ENCODE measurements around the gene CTSK. TPM values are rescaled to one million over a fixed set of nuclear protein-coding genes. Genes with fewer than 3 reads are reported as not detected.

CTSK gene
- total and polyA plus RNA-seq, 4 donors = 2.2 to 3.8 (median 2.4) TPM

DNA sequence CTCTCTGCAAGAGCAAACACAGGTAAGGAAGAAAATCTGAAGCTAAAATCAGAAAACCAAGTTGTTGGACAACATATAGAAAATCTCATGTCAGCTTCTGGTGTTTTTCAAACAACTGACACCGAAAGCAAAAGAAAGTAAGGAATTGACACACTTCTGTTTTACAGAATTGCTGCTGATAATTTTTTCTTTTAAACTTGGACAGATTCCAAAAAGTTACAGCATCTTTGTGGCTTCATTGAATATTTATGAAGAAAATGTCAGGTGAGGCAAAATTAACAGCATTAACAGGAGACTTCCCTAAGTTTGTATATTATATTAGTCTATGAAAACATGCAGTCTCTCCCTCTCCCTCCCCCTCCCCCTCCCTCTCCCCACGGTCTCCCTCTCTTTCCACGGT is 27.6 kb downstream of the CTSK start:
- Histone ChIP-seq H3K9me3 (ENCODE audit: control insufficient read depth in 4 of 4, low read length in 3 of 4) (no peaks in the 10 kb centered on the region), H3K4me3 (ENCODE audit: low read depth in 1 of 3, low read length in 3 of 3) (no peak overlapping the region), H3K4me1 (ENCODE audit: control insufficient read depth in 4 of 4, insufficient read depth in 4 of 4, low read length in 3 of 4) (no peaks in the 10 kb centered on the region), H3K36me3 (ENCODE audit: control insufficient read depth in 4 of 4, insufficient read depth in 3 of 4, low read depth in 1 of 4, low read length in 3 of 4) (no peaks in the 10 kb centered on the region), H3K27ac (ENCODE audit: low read depth in 1 of 2, low read length in 2 of 2) (no peak overlapping the region), H3K27me3 (ENCODE audit: control insufficient read depth in 4 of 4, insufficient read depth in 4 of 4, low read length in 3 of 4) (no peaks in the 10 kb centered on the region), H3K9ac (ENCODE audit: low read depth in 1 of 2, low read length in 2 of 2) (no peak overlapping the region)
- 84% methylated on average over 3 of the region's 3 CpGs for WGBS
- DNase-seq (ENCODE audit: low spot score) = no peak
- TF ChIP-seq YY1 (IDR thresholded peaks at IDR 0.05) (no peak), ATF3 (IDR thresholded peaks at IDR 0.05) (no peak), FOXA1 (IDR thresholded peaks at IDR 0.05) (no peak), NR2F2 (IDR thresholded peaks at IDR 0.05) (no peak), GABPA (IDR thresholded peaks at IDR 0.05 in 1 of 2, conservative IDR thresholded peaks at IDR 0.05 in 1 of 2) (no peak), CTCF (IDR thresholded peaks at IDR 0.05; ENCODE audit: low read depth, low read length, missing input control) (no peak), ZBTB33 (IDR thresholded peaks at IDR 0.05) (no peak), FOXA2 (IDR thresholded peaks at IDR 0.05) (no peak)
- TF ChIP-seq, protein P1, sequence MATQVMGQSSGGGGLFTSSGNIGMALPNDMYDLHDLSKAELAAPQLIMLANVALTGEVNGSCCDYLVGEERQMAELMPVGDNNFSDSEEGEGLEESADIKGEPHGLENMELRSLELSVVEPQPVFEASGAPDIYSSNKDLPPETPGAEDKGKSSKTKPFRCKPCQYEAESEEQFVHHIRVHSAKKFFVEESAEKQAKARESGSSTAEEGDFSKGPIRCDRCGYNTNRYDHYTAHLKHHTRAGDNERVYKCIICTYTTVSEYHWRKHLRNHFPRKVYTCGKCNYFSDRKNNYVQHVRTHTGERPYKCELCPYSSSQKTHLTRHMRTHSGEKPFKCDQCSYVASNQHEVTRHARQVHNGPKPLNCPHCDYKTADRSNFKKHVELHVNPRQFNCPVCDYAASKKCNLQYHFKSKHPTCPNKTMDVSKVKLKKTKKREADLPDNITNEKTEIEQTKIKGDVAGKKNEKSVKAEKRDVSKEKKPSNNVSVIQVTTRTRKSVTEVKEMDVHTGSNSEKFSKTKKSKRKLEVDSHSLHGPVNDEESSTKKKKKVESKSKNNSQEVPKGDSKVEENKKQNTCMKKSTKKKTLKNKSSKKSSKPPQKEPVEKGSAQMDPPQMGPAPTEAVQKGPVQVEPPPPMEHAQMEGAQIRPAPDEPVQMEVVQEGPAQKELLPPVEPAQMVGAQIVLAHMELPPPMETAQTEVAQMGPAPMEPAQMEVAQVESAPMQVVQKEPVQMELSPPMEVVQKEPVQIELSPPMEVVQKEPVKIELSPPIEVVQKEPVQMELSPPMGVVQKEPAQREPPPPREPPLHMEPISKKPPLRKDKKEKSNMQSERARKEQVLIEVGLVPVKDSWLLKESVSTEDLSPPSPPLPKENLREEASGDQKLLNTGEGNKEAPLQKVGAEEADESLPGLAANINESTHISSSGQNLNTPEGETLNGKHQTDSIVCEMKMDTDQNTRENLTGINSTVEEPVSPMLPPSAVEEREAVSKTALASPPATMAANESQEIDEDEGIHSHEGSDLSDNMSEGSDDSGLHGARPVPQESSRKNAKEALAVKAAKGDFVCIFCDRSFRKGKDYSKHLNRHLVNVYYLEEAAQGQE (IDR thresholded peaks at IDR 0.05) = no peak

DNA sequence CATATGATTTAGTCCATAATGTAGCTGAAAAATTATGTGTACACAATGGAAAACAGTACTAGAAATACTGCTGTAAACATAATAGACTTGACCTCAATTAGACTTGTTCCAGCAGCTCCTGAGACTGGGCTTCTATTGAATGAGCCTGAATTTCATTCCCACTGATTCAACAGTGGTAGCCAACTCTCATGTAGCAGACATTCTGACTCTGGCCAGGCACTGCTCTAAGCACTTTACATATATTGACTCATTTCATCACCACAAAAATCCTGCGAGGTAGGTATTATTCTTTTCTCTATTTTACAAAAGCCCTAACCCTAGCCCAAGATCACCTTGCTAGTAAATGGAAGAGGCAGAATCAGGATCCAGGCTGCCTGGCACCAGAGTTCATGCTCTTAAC is 29.7 kb downstream of the CTSK start:
- Histone ChIP-seq H3K9me3 (ENCODE audit: control insufficient read depth in 4 of 4, low read length in 3 of 4) (no peaks in the 10 kb centered on the region), H3K4me3 (ENCODE audit: low read depth in 1 of 3, low read length in 3 of 3) (no peak overlapping the region), H3K4me1 (ENCODE audit: control insufficient read depth in 4 of 4, insufficient read depth in 4 of 4, low read length in 3 of 4) (no peaks in the 10 kb centered on the region), H3K27me3 (ENCODE audit: control insufficient read depth in 4 of 4, insufficient read depth in 4 of 4, low read length in 3 of 4) (no peaks in the 10 kb centered on the region), H3K9ac (ENCODE audit: low read depth in 1 of 2, low read length in 2 of 2) (no peak overlapping the region), H3K36me3 (ENCODE audit: control insufficient read depth in 4 of 4, insufficient read depth in 3 of 4, low read depth in 1 of 4, low read length in 3 of 4) (no peaks in the 10 kb centered on the region), H3K27ac (ENCODE audit: low read depth in 1 of 2, low read length in 2 of 2) (no peak overlapping the region)
- no peak for TF ChIP-seq ZBTB33 (IDR thresholded peaks at IDR 0.05)
- TF ChIP-seq NR2F2 (IDR thresholded peaks at IDR 0.05) = no peak
- TF ChIP-seq YY1 (IDR thresholded peaks at IDR 0.05) = no peak
- no peak for TF ChIP-seq EGR1 (IDR thresholded peaks at IDR 0.05; ENCODE audit: low read depth in 2 of 2)
- TF ChIP-seq, protein P1 (IDR thresholded peaks at IDR 0.05) = no peak
- no peak for TF ChIP-seq RXRA (IDR thresholded peaks at IDR 0.05)
- no peak for TF ChIP-seq JUND (IDR thresholded peaks at IDR 0.05)
- TF ChIP-seq GABPA (IDR thresholded peaks at IDR 0.05 in 1 of 2, conservative IDR thresholded peaks at IDR 0.05 in 1 of 2) = no peak
- no peak for TF ChIP-seq HNF4G (IDR thresholded peaks at IDR 0.05)
- TF ChIP-seq HNF4A (conservative IDR thresholded peaks at IDR 0.05) = no peak
- no peak for TF ChIP-seq FOXA2 (IDR thresholded peaks at IDR 0.05)
- no peak for DNase-seq (ENCODE audit: low spot score)
- 86% methylated on average over 1 of the region's 1 CpG for WGBS
